Anterior cingulate cortex (tissue), 58 donors: ENCODE measurements around the gene CD6.
A peak's percentile ranks its signal among the peaks of the same experiment; 100 is the strongest.

Experiments
- DNase-seq, 58 donors: peaks; one replicate each; lab custom pipeline; 2025; lab: John Stamatoyannopoulos, UW

Gene CD6

GRCh38 chr11:60981515-60981914 is 10.0 kb downstream of the CD6 start:
- no peak for DNase-seq

- no peak for DNase-seq
These were observed 10.7 kb downstream of the CD6 start for GRCh38 chr11:60982184-60982583.

- no peak for DNase-seq
These were observed 12.7 kb downstream of the CD6 start for GRCh38 chr11:60984149-60984548.

GRCh38 chr11:60984636-60985035 is 13.2 kb downstream of the CD6 start:
- DNase-seq = no peak

- DNase-seq = no peak
These were observed 14.0 kb downstream of the CD6 start for GRCh38 chr11:60985501-60985900.

- peak in 4 of 58 donors; percentile 9 to 25 (median 21) for DNase-seq
These were observed 14.8 kb downstream of the CD6 start for GRCh38 chr11:60985991-60986915.

GRCh38 chr11:60987577-60988277 is 16.2 kb downstream of the CD6 start:
- no peak for DNase-seq

- no peak for DNase-seq
These were observed 17.2 kb downstream of the CD6 start for GRCh38 chr11:60988658-60989057.

GRCh38 chr11:60989093-60989650 is 17.7 kb downstream of the CD6 start:
- DNase-seq = no peak

GRCh38 chr11:60991457-60991856 is 20.0 kb downstream of the CD6 start:
- DNase-seq = no peak

- DNase-seq = peak in 3 of 58 donors; percentile 5 to 40 (median 12)
These were observed 21.4 kb downstream of the CD6 start for GRCh38 chr11:60992842-60993409.

GRCh38 chr11:60993615-60994014 is 22.1 kb downstream of the CD6 start:
- no peak for DNase-seq

- DNase-seq = no peak
These were observed 23.1 kb downstream of the CD6 start for GRCh38 chr11:60994541-60995080.

GRCh38 chr11:60995798-60996197 is 24.3 kb downstream of the CD6 start:
- DNase-seq = no peak

- DNase-seq = no peak
These were observed 25.1 kb downstream of the CD6 start for GRCh38 chr11:60996381-60997138.

- no peak for DNase-seq
These were observed 28.9 kb downstream of the CD6 start for GRCh38 chr11:61000426-61000825.

GRCh38 chr11:61001931-61002330 is 30.5 kb downstream of the CD6 start:
- DNase-seq = no peak

GRCh38 chr11:61002598-61002997 is 31.1 kb downstream of the CD6 start:
- no peak for DNase-seq

GRCh38 chr11:61004180-61004611 is 32.7 kb downstream of the CD6 start:
- DNase-seq = peak in 9 of 58 donors; percentile 11 to 55 (median 21)

- DNase-seq = no peak
These were observed 33.3 kb downstream of the CD6 start for GRCh38 chr11:61004761-61005181.
